Measurements from ENCODE around the gene TXNIP.

Gene TXNIP

GRCh38 chr1:145963265-145964019 is 32.9 kb downstream of the TXNIP start:
- no peak for DNase-seq (ENCODE audit: low read depth in 2 of 2)

GRCh38 chr1:145962157-145963102 is 33.9 kb downstream of the TXNIP start:
- DNase-seq (ENCODE audit: low read depth in 2 of 2) = no peak

- DNase-seq (ENCODE audit: low read depth in 2 of 2) = no peak
Measured at GRCh38 chr1:145961425-145962156, 34.8 kb downstream of the TXNIP start.

- no peak for DNase-seq (ENCODE audit: low read depth in 2 of 2)
Measured at GRCh38 chr1:145961109-145961424, 35.3 kb downstream of the TXNIP start.

- no peak for DNase-seq (ENCODE audit: low read depth in 2 of 2)
Measured at GRCh38 chr1:145960468-145961108, 35.8 kb downstream of the TXNIP start.

GRCh38 chr1:145959957-145960467 is 36.4 kb downstream of the TXNIP start:
- no peak for DNase-seq (ENCODE audit: low read depth in 2 of 2)

GRCh38 chr1:145959333-145959732 is 37.0 kb downstream of the TXNIP start:
- DNase-seq (ENCODE audit: low read depth in 2 of 2) = no peak

GRCh38 chr1:145958734-145959133 is 37.6 kb downstream of the TXNIP start:
- DNase-seq (ENCODE audit: low read depth in 2 of 2) = no peak

- DNase-seq (ENCODE audit: low read depth in 2 of 2) = peak; percentile 93 to 94
Measured at GRCh38 chr1:145957443-145958319, 38.7 kb downstream of the TXNIP start, which contains the start of gene LIX1L. TSS of gene LIX1L (minus strand) at chr1:145958017. CDS start at chr1:145957927, 90 bp downstream.

- DNase-seq (ENCODE audit: low read depth in 2 of 2) = no peak
Measured at GRCh38 chr1:145956781-145957442, 39.5 kb downstream of the TXNIP start.

- no peak for DNase-seq (ENCODE audit: low read depth in 2 of 2)
Measured at GRCh38 chr1:145956361-145956760, 40.0 kb downstream of the TXNIP start.

- no peak for DNase-seq (ENCODE audit: low read depth in 2 of 2)
Measured at GRCh38 chr1:145955436-145955835, 40.9 kb downstream of the TXNIP start.

- no peak for DNase-seq (ENCODE audit: low read depth in 2 of 2)
Measured at GRCh38 chr1:145953861-145954260, 42.5 kb downstream of the TXNIP start.

GRCh38 chr1:145952903-145953302 is 43.5 kb downstream of the TXNIP start:
- DNase-seq (ENCODE audit: low read depth in 2 of 2) = no peak

- no peak for DNase-seq (ENCODE audit: low read depth in 2 of 2)
Measured at GRCh38 chr1:145951526-145951925, 44.9 kb downstream of the TXNIP start.

- no peak for DNase-seq (ENCODE audit: low read depth in 2 of 2)
Measured at GRCh38 chr1:145949219-145949618, 47.2 kb downstream of the TXNIP start.

- no peak for DNase-seq (ENCODE audit: low read depth in 2 of 2)
Measured at GRCh38 chr1:145947551-145947950, 48.8 kb downstream of the TXNIP start.

- no peak for DNase-seq (ENCODE audit: low read depth in 2 of 2)
Measured at GRCh38 chr1:145946477-145946986, 49.8 kb downstream of the TXNIP start.

GRCh38 chr1:145944532-145944931 is 51.8 kb downstream of the TXNIP start:
- DNase-seq (ENCODE audit: low read depth in 2 of 2) = no peak

- DNase-seq (ENCODE audit: low read depth in 2 of 2) = no peak
Measured at GRCh38 chr1:145942871-145943270, 53.5 kb downstream of the TXNIP start.

Measured in fibroblast of skin of left quadriceps (primary cell).